GM18517 (cell line): ENCODE data around the gene CMTM6.
"Not testable (repeated sequence)": the region's sequence is repeated elsewhere in the genome, so short reads cannot be mapped to it uniquely, and the experiment has no call there.

Source experiments
- ATAC-seq: cut with Tn5 transposase; IDR thresholded peaks from one replicate; pipeline ENCODE4 v1.9.1; 2021; ENCODE audit warnings: mild to moderate bottlenecking, moderate library complexity; ENCODE audit not compliant: unreplicated experiment

Gene CMTM6

DNA sequence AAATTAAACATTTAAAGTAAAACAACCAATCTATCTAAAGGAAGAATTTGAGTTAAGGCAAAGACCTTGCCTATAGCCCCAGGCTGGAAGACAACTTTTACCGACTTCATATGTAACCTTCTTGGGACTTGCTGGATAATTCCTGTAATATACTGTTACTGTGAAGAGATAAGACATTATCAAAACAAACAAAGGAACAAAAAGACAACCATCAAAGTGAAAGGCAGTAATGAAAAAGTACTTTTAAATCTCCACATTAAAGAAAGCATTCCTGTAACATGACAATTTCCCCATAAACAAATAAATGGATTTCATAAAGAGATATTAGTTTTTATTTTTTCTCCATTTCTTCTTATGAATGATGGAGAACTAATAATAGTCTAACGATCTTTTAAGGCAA is 2.4 kb downstream of the CMTM6 start:
- ATAC-seq: no peak

DNA sequence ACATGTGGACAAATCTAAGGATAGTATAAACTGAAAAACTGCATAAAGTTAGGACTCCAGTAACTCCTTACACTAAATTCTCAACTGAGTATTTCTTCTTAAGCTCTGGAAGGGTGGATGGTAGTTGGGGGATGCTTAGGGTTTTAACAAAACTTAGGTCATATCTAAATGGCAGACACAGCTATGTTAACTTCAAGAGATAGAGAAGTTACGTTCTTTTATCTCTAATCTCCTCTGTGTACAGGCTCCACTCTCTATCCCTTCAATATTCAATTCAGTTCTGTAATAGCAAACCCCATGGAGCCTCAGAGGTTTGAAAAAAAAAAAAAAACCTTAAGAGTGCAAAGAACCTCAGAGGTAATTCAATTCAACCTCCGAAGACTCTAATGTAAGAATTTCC is 3.1 kb downstream of the CMTM6 start:
- no peak for ATAC-seq

DNA sequence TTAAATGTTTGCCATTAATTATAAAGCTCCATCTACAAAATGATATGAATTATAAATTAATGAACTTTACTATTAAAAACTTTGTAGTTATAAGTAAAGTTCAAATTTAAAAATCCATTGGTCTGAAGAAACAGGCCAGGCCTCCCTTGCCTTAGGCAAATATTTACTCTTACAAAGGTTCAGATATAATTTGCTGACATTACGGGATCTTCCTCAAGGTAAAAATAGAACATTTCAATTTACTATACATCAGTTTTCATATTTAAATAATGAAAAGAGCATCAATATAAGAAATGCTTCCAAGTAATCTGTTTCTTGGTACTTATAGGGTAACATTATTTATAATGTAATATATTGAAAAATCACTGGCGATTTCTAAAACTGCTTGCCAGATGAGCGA is 3.7 kb downstream of the CMTM6 start:
- ATAC-seq: no peak

DNA sequence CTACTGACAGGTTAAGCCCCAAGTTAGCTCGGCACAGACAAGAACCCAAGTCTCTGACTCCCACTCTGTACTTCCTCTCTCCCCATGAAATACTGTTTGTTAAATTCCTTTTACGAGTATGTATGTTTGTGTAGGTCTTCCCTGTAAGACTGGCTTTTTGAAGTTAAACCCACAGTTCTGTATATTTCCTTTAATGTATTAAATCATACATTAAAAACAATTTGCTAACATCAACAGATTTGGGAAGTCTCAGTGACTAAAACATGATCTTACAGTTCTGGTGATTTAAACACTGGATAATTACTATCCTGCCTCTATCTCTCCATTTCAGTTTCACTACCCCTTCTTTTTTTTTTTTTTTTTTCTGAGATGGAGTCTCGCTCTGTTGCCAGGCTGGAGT is 4.4 kb downstream of the CMTM6 start:
- ATAC-seq: no peak

GRCh38 chr3:32495609-32496008 is 7.0 kb downstream of the CMTM6 start:
- ATAC-seq: no peak

DNA sequence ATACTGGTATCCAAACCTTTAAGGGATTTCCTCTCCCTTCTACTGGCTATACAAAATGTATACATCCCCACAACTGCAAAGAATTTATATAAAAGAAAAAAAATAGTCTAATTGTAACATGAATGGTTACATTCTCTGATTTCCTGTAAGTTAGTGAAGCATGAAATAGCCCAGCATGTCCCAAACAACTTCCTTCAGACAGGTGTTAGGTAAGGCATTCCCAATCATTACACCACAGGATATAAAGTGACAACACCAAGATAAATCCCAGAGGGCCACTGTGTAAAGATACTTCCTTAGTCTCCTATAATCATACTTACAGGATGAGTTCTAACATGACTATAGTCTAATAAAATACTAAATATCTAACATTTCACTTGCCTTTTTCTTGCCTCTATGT is 7.6 kb downstream of the CMTM6 start:
- ATAC-seq: no peak

GRCh38 chr3:32493437-32494414 is 8.9 kb downstream of the CMTM6 start:
- no peak for ATAC-seq

DNA sequence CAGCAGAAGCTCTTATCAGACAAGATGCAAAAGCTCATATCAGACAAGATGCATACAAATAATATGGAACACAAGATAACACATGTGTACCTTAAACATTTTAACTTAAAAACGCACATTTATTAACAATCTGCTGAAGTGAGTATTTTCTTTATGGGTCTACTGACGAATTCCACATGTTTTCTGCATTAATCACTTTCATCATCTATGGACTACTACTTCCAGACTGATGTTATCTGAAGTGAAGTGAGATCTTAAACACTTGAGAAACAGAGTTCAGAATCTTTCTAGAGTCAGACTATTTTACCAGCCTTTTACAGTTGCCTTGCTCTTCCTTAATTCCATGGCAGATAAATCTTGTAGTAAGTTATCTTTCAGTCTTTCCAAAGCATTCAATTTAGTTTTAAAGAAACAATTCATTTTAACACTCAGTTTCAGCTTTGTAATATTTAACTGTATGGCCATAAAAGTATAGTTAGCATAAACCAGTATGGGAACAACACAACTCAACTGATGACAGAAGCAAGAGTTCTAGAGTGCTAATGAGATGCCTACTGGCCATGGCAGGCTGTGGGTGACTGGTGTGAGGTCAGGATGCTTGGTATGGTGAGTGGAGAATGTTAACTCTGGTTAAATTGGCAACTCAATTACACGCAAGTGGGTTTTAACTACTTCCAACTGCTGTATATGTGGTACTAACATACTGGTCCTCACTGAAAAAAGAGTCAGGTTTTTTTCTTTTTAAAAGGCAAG is 9.8 kb downstream of the CMTM6 start:
- no peak for ATAC-seq

DNA sequence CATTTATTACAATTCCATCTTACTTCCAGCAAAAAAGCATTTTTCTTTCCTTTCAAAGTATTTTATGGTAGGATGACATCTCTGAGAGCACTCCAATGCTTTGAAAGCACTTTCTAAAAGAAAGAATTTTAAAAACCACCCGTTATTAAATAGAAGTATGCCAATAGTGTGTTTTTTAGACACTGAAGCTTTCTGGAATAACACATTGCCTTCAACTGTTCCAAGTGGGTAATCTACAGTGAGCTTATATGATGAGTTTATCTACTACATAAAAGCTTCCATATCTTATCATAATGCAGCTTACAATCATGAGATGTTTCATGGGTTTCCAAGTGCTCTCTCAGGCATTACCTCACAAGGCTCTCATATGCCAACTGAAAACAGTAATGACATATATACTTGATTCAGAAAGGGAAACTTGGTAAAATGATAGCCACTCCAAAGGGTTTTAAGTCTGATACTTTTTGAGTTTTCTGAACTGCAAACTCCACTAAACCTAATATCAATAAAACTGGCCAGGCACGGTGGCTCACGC is 14.1 kb downstream of the CMTM6 start:
- no peak for ATAC-seq

- ATAC-seq: no peak
These were observed 14.7 kb downstream of the CMTM6 start for GRCh38 chr3:32487781-32488473.

DNA sequence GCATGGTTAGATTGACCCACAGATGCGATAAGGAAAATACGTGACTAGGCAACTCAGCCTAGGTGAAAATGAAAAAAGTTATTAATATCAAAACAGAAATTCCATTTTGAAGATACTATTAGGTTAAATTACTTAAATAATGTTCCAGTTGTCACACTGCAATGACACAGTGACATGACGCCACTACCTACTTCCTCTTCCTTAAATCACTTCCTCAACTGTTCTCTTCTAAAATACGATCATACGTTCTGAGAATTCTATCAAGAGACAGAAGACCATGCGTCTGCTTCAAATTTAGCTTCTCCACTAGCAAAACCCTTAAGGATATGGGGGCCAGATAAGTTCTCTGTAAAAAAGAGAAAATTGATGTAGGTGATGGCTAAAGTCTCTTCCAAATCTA is 18.2 kb downstream of the CMTM6 start:
- no peak for ATAC-seq

DNA sequence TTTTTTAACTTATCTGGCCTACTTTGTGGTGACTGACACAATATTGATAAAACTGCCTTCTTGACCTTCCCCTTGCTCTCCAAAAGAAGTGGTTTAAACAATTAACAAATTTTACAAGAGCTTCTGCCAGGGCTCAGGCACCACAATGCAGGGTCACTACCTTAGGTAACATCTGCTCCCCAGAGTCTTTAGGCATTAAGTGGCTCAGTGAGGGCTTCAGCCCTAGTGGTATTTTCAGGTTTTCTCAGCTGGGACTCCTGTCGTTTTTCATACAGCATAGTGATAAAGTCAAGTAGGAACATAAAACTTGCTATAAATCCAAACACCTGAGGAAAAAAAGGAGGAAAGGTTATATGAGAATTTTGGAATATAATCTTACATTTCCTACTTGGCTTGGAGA is 18.9 kb downstream of the CMTM6 start:
- ATAC-seq: no peak

- no peak for ATAC-seq
These were observed 20.0 kb downstream of the CMTM6 start for GRCh38 chr3:32482693-32483092.

DNA sequence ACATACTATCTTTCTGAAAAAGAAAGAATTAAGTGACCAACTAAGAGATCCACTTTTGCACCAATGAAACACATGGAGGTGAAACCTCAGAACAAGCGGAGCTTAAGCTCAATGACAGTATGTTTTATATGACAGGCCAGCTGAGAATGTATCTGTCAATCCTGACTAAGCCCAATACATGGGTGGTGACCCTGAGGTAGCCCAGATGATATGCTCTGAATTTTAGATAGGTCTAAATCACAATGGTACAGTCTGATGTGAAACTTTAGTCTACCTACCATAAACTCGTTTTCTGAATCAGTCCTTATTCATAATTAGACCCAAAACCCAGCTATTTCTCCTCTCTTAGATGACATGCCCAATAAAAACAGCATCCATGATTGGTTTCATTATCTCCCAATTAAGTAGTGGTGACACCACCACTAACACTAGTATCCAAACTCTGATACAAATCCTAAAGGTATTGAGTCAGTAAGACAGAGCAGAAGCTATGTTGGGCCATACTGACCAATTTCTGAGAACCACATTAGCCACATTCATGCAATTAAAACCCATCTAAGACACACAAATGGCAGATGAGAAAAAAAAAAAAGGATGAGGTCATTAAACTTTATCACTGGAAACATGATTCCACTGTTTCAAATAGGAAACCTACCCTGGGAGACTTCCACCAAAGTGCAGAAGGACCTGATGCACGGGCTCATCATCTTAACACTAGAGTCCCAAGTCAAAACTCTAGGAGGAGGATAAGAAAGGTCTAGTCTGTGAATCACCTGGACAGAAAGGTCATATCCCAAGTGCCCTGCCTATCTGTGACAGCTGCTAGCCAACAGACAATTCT is 20.6 kb downstream of the CMTM6 start:
- no peak for ATAC-seq

GRCh38 chr3:32480604-32481003 is 22.0 kb downstream of the CMTM6 start:
- no peak for ATAC-seq

DNA sequence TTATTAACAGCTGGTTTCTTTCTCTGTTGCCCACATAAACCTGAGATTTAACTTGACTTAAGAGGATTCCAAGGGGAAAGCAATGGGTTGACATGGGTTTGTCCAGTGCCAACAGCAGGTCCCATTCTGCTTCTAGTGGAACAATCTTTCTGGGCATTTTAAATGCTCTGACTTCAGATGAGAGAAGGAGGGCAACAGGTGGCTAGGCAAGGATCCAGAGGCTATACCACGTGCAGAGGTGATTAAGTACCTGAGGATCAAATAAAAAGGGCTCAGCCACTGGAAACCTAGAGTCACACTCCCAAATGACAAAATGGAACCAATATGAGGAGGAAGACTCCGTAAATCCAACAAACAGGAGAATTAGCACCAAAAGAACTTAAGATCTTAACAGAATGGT is 28.5 kb downstream of the CMTM6 start:
- no peak for ATAC-seq

GRCh38 chr3:32472151-32472550 is 30.5 kb downstream of the CMTM6 start:
- not testable (repeated sequence) for ATAC-seq

DNA sequence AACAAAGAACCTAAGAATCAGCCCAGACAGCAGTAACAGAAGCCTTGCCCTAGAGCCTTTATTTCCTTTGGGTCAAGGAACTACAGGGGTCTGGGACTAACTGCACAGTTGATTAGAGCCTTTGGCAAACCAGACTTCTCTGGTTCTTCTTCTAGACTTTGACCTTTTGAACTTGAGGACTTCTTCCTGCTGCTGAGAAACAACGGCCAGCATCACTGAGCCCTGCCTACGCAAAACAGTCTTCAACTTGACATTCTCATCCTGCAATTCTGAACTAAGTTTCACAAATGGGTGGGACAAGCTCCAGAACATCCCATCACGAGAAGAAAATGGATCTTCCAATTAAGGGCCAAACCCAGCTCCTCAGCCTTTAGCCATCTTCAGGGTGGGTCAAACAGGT is 31.4 kb downstream of the CMTM6 start:
- no peak for ATAC-seq

- no peak for ATAC-seq
These were observed 32.3 kb downstream of the CMTM6 start for GRCh38 chr3:32470362-32470761.

- no peak for ATAC-seq
These were observed 33.3 kb downstream of the CMTM6 start for GRCh38 chr3:32469151-32469874.
